Stimulated activated CD8-positive, alpha-beta memory T cell treated with anti-CD3 and anti-CD28 coated beads, Interleukin-15, amount 100 ng/mL, for 48 hours (primary cell): Measurements from ENCODE around the gene MYO9A.

ENCODE experiments used
- DNase-seq, 2 donors: peaks; one replicate each; pipeline ENCODE4 v3.0.0-alpha.2; 2020; ENCODE audit warnings: low read depth in 2 of 2

MYO9A gene, protein sequence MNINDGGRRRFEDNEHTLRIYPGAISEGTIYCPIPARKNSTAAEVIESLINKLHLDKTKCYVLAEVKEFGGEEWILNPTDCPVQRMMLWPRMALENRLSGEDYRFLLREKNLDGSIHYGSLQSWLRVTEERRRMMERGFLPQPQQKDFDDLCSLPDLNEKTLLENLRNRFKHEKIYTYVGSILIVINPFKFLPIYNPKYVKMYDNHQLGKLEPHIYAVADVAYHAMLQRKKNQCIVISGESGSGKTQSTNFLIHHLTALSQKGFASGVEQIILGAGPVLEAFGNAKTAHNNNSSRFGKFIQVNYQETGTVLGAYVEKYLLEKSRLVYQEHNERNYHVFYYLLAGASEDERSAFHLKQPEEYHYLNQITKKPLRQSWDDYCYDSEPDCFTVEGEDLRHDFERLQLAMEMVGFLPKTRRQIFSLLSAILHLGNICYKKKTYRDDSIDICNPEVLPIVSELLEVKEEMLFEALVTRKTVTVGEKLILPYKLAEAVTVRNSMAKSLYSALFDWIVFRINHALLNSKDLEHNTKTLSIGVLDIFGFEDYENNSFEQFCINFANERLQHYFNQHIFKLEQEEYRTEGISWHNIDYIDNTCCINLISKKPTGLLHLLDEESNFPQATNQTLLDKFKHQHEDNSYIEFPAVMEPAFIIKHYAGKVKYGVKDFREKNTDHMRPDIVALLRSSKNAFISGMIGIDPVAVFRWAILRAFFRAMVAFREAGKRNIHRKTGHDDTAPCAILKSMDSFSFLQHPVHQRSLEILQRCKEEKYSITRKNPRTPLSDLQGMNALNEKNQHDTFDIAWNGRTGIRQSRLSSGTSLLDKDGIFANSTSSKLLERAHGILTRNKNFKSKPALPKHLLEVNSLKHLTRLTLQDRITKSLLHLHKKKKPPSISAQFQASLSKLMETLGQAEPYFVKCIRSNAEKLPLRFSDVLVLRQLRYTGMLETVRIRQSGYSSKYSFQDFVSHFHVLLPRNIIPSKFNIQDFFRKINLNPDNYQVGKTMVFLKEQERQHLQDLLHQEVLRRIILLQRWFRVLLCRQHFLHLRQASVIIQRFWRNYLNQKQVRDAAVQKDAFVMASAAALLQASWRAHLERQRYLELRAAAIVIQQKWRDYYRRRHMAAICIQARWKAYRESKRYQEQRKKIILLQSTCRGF (N-terminal part only)

DNA sequence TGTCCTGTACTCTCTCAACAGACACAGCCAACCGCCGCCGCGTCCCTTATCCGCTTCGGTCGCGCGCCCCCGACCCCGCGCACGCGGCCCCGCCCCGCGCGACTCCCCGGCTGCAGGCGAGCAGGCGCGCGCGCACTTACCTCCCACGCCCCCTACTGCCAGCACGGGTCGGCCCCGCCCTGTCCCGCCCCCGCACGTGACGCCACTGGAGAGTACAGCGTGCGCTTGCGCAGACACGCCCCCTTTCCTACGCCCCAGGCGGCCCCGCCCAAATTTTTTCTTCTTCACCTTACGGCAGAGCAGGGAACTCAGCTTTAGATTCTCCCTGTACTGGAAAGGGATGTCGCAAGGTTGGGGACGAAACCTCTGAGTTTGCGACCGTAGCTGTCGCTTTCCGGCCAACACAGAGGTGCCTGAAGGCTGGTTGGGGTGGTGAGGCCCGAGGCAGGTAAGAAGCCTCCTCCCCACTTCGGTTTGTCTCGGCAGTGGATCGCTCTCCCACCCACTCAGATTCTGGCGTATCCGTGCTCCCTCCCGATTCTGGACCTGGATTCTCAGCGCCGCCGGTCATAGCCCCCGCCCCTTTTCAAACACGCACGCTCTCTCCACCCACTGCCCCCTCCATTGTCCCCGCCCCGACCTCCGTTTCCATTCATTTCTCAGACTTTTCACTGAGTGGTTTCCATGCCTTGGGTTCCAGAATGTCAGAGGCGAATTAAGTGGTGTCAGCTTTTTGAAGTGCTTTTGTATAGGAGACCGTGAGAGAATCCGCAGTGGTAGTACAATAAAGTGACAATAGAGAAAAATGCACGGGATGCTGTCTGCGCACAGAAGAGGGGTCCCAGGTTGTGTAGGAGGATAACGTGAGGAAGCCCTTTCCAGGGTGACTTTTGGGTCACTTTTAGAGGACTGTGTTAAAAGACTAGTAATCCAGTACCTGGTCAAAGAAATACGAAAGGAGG, at the start of gene MYO9A, which contains the start of gene SENP8:
Gene MYO9A, minus strand, starts transcription at position 134 of the 962 bp plus-strand sequence. CDS start 71,587 bp downstream, outside the sequence.
Gene SENP8, plus strand, starts transcription at position 387 of the 962 bp plus-strand sequence. CDS start 21,221 bp downstream, outside the sequence.
- DNase-seq: peak; percentile 97

DNA sequence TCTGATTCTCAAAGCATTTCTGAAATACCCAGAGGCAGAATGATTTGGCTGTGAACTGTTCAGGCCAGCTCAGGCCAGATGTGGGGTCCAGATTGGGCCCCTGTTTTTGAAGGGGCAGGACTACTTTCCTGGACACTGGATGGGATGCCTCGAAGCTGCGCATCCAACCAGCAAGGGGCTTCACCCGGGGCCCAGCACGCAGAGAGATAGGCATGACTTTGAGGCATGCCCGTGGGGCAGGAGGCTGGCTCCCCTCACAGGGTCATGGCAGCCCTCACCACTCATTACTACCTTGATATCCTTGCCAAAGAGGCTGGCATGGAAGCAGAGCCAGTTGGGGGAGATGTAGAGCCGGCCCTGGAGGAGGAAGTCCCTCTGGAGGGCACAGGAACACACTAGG, 49.5 kb upstream of the MYO9A start:
- no peak for DNase-seq

DNA sequence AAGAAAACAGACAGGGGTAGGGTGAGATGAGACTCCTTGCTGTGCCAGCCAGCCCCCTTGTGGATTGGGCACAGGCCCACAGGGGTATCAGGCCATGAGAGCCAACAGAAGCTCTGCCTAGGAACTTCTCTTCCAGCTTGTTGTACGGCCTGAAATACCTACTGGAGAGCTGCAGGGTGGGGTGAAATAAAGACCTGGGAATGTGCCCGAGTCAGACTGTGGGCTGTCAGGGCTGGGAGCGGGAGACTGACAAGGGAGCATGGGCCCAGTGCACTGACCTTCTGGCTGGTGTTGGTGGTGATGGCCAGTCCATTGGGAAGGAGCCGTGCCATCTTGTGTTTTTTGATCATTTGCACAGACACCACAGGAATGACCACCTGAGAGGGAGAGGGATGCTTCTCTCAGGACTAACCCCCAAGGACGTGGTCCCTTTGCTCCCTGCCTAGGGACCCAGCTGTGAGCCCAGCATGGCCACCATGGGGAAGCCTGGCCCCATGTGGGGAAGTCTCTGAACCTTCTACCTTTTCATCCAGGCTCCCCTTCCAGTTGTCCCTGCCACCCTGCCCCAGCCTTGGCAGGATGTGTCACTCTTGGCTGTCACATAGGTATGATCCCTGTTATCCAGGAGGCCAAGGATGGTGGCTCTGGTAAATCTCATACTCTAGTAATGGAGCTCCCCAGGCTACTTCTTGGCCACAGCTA, 48.9 kb upstream of the MYO9A start:
- DNase-seq: no peak

DNA sequence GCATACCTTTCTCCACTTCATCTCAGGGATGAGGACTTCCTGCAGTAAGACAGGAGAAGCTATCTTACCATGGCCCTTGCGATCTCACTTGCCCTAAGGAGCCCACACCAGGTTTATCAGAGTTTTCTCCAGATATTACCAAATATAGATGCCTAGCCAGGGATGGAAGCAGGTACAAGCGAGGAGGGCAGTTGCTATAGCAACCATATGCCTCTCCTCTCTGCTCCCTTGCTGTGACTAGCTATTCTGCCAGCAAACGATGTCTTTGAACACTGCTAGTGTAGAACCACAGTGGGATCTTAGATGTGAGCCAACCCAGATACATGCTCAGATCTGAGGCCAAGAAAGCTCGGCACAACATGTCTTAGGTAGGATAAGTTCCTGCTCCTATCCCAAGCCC, 45.8 kb upstream of the MYO9A start:
- no peak for DNase-seq

DNA sequence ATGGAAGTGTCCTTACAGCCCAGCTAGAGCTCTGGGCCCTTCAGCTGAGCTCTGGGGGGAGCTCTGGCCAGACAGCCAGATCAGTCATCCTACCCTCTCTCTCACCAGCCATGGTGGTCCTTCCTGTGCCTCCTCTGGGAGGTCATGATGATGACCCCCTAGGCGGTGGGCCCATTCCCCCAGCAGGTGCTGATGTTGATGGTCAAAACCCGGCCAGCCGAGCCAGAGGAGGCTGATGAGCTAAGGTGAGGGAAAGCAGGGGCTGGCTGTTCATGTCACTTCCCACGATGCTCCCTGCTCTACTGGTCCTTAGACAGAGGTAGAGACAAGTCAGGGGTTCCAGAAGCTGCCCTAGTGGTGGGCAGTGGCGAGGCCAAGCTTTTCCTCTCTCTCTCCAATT, 44.6 kb upstream of the MYO9A start:
- DNase-seq: no peak

DNA sequence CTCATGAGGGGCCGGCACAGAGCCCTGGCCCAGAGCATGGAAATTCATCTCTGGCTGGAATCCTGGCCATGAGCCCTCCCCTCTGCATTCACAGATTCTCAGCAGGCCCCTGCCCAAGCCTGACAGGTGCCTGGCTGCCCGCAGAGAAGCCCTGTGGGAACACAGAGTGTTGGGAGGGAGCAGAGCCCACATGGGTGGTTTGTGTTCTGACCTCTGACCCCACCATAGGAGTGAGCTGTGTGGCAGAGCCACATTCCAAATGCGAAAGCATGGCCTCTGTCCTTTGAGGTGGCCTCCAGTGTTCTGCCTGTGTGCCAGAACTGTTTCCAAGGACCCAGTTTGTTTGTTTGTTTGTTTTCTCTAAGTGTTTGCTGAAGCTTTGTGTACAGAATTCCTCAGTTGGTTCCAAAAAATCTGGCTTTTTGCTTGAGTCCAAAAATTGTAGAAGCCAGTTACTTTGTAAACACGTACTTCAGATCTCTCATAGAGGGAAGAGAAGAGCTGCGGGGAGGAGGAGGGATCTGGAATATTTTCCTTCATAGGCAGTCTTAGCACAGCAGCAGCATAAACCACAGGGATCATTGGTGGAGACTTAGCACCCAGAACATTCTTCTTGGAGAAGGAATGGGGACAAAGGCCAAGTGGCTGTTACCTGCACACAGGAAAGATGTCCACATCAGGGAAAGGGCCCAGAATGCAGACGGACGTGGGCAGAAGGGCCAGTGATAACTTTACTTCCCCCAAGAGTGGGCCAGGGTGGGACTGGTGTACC, 43.6 kb upstream of the MYO9A start:
- DNase-seq: no peak

DNA sequence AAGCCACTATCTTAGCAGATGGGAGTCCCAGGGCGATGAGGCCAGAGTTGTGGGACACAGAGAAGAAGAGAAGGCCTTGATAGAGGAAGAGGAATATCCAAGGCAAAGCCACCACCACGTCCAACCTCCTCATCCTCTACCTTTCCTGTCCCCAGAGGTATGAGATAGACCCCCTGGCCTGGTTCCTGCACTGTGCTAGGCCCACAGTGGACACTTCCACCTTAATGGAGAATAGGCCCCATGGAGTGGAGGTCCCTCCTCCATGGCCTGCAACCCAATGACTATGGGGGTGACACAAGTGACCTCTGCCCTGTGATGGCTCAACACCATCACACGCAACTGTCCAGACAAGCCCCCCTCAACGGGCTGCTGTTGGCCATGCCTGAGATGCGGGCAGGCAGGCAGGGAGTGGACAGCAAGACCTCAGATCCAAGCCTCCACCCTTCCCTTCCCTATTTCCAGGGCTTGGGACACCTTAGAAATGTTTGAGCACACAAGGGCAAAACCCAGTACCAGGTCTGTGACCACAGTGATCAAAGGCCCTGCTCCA, 42.8 kb upstream of the MYO9A start:
- no peak for DNase-seq

DNA sequence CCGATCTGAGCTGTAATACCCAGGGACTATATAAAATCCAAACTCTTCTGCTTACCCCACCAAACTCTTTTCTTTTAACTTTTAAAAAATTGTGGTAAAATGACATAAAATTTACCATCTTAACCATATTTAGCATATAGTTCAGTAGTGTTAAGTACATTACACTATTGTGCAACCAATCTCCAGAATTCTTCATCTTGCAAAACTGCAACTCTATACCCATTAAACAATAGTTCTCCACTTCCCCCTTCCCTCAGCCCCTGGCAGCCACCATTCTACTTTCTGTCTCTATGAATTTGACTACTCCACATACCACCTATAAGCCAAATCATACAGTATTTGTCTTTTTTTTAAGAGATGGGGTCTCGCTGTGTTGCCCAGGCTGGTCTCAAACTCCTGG, 39.0 kb upstream of the MYO9A start:
- no peak for DNase-seq

DNA sequence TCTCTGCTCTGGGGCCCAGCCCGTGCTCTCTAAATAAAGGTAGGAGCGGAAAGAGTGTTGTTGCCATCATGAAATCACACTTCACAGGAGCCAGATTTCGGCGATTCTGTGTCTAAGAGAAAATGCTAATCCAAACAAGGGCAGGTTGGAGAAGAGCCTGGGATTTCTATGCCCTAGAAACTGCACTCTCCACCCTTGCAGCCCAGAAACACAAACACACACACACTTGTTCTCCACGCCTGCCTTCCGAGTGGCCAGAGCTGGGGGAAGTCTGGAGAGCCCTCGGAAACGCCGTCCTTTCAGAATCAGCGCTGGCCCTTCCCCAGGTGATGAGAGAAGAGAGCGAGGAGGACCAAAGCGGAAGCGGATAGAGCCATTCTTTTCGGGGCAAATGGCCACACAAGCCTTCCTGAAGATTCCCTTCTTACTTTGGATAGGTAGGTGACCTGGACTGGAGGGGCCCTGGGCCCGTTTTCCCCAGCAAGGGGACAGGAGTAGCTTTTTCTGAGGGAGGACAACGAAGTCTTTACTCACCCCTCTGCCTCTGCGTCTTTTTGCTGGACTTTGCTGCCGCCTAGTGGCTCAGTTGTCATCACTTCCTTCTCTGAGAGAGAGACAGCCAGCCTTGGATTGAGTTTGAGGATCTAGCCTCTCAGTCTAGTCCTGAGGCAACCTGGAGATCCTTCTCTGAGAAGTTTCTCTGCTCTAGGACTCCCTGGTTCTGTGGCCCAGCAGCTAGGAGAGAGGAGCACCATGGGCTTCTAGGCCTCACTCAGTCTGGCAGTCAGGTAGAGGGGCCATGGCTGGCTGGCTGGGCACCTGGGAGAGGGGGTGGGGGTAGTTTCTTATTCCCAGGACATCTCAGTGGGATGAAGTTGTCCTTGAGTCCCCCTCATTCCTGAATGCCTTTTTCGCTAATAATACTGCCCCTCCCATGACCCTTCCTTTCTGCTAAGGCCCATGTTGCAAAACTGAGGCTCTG, 38.0 kb upstream of the MYO9A start:
- peak; percentile 61 to 62 for DNase-seq

DNA sequence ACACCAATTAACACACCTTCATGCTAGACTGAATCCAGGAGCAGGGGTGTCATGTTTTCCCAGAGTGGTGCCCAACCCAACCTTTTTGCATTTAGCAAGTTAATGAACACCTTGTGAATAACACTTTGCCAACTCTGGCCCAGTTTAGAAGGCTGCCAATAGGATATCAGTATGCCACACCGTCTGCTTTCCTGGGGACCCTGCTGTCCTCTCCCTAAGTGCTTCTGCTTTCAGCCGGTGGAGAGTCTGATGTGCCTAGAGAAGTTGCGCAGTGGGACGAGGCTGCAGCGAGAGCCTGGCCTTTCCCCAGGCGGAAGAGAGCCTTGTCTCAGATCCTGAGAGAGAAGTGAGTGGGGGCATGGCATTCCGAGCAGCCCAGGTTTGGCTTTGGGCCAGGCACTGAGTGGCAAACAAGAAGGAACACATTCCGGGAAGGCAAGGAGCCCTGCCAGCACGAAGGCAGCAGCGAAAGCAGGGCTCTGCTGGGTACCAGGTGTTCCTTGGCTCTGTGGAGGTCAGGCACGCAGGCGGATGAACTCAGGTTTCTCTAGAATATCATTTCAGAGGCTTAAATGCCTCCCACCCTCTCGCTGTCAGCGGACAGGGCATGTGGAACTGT, 37.2 kb upstream of the MYO9A start:
- no peak for DNase-seq

DNA sequence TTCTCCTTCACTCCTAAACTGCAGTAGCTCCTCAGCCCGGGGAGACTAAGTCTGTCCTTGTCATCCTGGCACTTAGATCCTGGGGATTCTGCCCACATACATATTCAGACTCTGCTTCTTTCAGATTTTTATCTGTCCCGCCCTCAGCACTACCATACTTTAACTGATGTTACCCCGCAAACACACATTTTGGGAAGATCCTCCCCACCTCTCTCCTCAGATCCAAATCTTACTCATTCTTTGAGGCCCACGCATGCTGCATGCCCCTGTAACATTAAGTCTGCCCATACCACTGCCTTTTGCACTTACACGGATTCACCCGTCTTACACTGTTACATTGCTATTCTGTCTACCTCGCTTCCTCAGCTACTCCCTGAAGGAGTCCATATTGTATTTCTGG, 36.4 kb upstream of the MYO9A start:
- DNase-seq: no peak

DNA sequence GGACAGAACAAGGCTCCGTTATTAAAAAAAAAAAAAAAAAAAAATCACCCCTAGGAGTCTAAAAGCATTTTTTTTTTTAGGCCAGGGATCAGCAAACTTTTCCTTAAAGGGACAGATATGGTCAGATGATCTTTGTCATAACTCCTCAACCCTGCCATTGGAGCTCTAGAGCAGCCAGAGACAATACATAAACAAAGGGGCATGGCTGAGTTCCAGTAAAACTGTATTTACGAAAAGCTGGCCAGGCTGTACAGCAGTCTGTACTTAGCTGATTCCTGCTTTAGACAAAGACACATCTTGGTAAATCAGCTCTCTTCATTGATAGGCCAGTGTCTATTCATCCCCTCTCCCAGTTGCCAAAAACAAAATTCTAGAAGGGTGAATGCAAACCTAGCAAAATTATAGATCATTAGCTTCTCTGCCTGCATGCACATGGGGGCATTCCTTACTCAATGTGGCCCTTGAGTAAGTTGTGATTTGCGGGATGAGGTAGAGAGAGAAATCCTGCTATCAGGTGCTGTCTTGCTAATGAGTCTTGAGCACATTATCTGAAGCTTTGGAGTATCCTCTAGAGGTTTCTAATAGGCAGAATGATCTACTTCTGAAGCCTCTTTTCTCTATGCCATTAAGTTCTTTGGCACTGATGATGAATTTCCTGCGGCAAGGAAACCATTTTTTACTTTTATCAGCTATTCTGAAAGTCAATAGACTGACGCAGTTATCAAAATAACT, 35.5 kb upstream of the MYO9A start:
- DNase-seq: no peak

DNA sequence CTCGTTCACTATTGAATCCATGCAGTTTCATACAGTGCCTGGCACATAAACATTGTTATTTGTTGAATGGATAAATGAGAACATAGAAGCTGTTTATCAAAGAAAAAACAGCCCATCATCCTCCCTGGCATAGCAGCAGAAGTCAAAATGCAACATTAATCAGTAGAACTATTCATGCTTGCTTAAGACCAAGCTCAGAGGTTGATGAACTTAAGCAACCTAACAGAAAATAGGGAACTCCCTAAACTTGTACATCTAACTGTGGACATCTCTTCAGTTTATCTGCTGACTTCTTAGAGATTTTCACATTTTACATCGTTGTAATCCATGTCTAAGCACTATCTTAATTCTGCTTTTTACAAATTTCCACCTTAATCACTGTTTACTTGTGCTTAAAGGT, 29.5 kb upstream of the MYO9A start:
- no peak for DNase-seq

DNA sequence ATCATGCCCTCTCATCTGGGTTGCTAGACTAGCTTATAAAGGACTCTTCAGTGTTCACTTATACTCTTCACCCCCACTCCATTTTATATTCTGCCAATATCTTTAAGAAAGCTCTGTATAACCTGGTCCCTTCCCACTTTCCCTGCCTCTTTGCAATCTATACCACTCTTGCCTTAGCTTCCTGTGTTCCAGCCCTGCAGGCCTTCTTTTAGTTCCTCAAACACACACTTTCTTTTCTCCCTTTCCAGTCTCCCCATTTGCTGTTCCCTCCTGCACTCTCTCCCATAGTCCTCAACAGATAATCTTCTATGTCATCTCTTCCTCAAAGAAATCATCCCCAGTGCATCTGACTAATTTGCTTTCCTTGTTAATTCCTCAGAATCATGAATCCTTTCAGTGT, 29.0 kb upstream of the MYO9A start:
- no peak for DNase-seq

DNA sequence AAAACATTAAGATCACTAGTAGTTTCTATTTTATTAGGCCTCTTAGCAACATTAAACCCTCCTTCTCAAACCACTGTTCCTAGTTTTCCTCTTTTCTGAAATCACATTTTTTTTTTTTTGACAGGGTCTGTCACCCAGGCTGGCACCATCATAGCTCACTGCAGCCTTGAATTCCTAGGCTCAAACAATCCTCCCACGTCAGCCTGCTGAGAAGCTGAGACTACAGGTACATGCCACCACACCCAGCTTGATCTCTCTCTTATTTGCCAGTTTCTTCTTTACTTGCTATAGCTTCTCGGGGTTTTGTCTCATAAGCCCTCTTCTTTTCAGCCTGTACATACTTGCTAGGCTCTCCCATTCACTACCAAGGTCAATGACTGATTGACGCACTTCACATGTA, 28.3 kb upstream of the MYO9A start:
- no peak for DNase-seq

DNA sequence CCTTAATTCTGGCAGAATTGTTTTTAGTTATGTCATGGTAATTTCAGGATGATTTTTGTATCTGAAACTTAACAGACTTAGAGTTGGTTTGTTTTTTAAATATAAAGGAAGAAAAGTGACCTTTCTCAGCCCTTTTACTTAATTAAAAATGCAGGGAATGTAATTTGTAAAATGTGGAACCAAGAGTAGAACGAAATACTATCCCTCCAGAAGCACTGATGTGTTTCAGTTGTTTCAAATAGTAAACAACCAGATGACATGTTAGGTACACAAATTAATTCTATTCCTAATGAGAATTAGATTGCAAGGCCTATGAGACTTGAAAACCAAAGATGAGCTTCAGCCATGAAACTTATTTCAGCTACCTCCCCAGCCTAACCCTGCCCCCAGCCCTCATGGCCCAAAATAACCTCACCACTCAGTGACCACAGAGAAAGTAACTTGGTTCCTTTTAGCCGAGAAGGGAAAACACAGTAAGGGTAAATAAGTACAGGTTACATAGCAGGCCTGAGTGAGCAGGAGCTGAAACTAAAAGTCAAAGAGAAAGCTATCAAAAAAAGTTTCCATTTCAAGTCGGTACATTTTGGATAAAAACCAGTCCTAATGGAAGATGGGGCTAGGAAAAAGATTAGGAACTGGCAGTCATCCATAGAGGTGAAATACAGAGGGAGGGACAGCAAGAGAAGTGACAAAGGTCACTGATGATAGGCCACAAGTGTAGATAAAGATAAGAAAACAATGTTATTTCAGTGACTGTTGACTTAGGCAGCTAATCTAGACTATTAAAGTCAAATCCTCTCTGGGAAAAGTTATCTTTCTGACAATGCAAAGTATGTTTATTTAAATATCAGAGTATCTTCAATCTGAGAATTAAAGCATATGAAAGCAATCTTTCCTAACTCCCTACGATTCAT, 23.5 kb upstream of the MYO9A start:
- DNase-seq: no peak
